ENCODE results near the gene TESK2.

Gene TESK2

GRCh38 chr1:45326627-45327623 lies 164.0 kb downstream of the TESK2 start, which contains the start of gene HPDL:
TSS of gene HPDL (plus strand) at chr1:45326895. CDS start at chr1:45327149, 254 bp downstream.
- peaks cover 15% of the 10 kb centered on the region; the same call in 1 of the 2 replicates for H3K36me3 ChIP-seq (ENCODE audit: insufficient read depth, low read length)
- no peak within 1 kb of the TSS for H2AFZ ChIP-seq (ENCODE audit: low read length)
- H4K20me1 ChIP-seq (ENCODE audit: insufficient read depth, low read length, poor library complexity, severe bottlenecking) = no peaks in the 10 kb centered on the region
- no peaks in the 10 kb centered on the region for H3K27me3 ChIP-seq (ENCODE audit: insufficient read depth, low read length, poor library complexity, severe bottlenecking)
- no peaks in the 10 kb centered on the region for H3K9me3 ChIP-seq (ENCODE audit: insufficient read depth, low read depth, low read length)
- no peaks in the 10 kb centered on the region for H3F3A ChIP-seq (ENCODE audit: low read depth)
- no peaks in the 10 kb centered on the region for H3K79me2 ChIP-seq (ENCODE audit: insufficient read depth, low read length)
- no peak within 1 kb of the TSS for H3K4me2 ChIP-seq (ENCODE audit: low read depth, low read length, poor library complexity, severe bottlenecking)
- no peaks in the 10 kb centered on the region for H3K9me2 ChIP-seq (replicated peaks; ENCODE audit: low read depth, low read length)
- no peaks in the 10 kb centered on the region for H3K4me1 ChIP-seq (ENCODE audit: insufficient read depth, low read length, poor library complexity, severe bottlenecking)
- TF ChIP-seq CTCF (conservative IDR thresholded peaks at IDR 0.05; ENCODE audit: low read length) = no peak
- no peak within 1 kb of the TSS for H3K4me3 ChIP-seq (ENCODE audit: low read length, poor library complexity, severe bottlenecking)
- no peak within 1 kb of the TSS for H3K9ac ChIP-seq (ENCODE audit: low read depth, low read length, poor library complexity, severe bottlenecking)

- Histone ChIP-seq H4K20me1 (ENCODE audit: insufficient read depth, low read length, poor library complexity, severe bottlenecking) (no peaks in the 10 kb centered on the region), H3K4me1 (ENCODE audit: insufficient read depth, low read length, poor library complexity, severe bottlenecking) (no peaks in the 10 kb centered on the region), H3K27me3 (ENCODE audit: insufficient read depth, low read length, poor library complexity, severe bottlenecking) (no peaks in the 10 kb centered on the region), H3K9me2 (replicated peaks; ENCODE audit: low read depth, low read length) (no peaks in the 10 kb centered on the region), H3K79me2 (ENCODE audit: insufficient read depth, low read length) (no peaks in the 10 kb centered on the region), H3K36me3 (ENCODE audit: insufficient read depth, low read length) (peaks cover 6% of the 10 kb centered on the region; the same call in 1 of the 2 replicates), H3K4me2 (ENCODE audit: low read depth, low read length, poor library complexity, severe bottlenecking) (no peak overlapping the region), H3K4me3 (ENCODE audit: low read length, poor library complexity, severe bottlenecking) (no peak overlapping the region), H3K9ac (ENCODE audit: low read depth, low read length, poor library complexity, severe bottlenecking) (no peak overlapping the region), H2AFZ (ENCODE audit: low read length) (no peak overlapping the region), H3F3A (ENCODE audit: low read depth) (no peaks in the 10 kb centered on the region), H3K9me3 (ENCODE audit: insufficient read depth, low read depth, low read length) (no peaks in the 10 kb centered on the region)
- TF ChIP-seq CTCF (conservative IDR thresholded peaks at IDR 0.05; ENCODE audit: low read length) (no peak), EZH2phosphoT487 (IDR thresholded peaks at IDR 0.05; ENCODE audit: borderline replicate concordance) (no peak)
These were observed 165.0 kb downstream of the TESK2 start for GRCh38 chr1:45325851-45326506.

- Histone ChIP-seq H4K20me1 (ENCODE audit: insufficient read depth, low read length, poor library complexity, severe bottlenecking) (no peaks in the 10 kb centered on the region), H3F3A (ENCODE audit: low read depth) (no peaks in the 10 kb centered on the region), H3K9ac (ENCODE audit: low read depth, low read length, poor library complexity, severe bottlenecking) (no peak overlapping the region), H3K27me3 (ENCODE audit: insufficient read depth, low read length, poor library complexity, severe bottlenecking) (no peaks in the 10 kb centered on the region), H3K9me2 (replicated peaks; ENCODE audit: low read depth, low read length) (no peaks in the 10 kb centered on the region), H3K79me2 (ENCODE audit: insufficient read depth, low read length) (no peaks in the 10 kb centered on the region), H3K4me1 (ENCODE audit: insufficient read depth, low read length, poor library complexity, severe bottlenecking) (no peaks in the 10 kb centered on the region), H3K36me3 (ENCODE audit: insufficient read depth, low read length) (no peaks in the 10 kb centered on the region), H3K4me2 (ENCODE audit: low read depth, low read length, poor library complexity, severe bottlenecking) (no peak overlapping the region), H3K9me3 (ENCODE audit: insufficient read depth, low read depth, low read length) (no peaks in the 10 kb centered on the region), H2AFZ (ENCODE audit: low read length) (no peak overlapping the region), H3K4me3 (ENCODE audit: low read length, poor library complexity, severe bottlenecking) (no peak overlapping the region)
- no peak for TF ChIP-seq EZH2phosphoT487 (IDR thresholded peaks at IDR 0.05; ENCODE audit: borderline replicate concordance)
- no peak for TF ChIP-seq CTCF (conservative IDR thresholded peaks at IDR 0.05; ENCODE audit: low read length)
These were observed 168.4 kb downstream of the TESK2 start for GRCh38 chr1:45322486-45323040.
